PFSK-1 (cell line): ENCODE measurements around the gene GSTM5.

Experiments
- FOXP2 ChIP-seq: optimal IDR thresholded peaks from 2 replicates; pipeline ENCODE3; 2011; ENCODE audit warnings: borderline replicate concordance, control low read depth, inconsistent platforms; ENCODE audit not compliant: insufficient read depth; ENCODE audit errors: extremely low read length, extremely low read depth
- POLR2AphosphoS5 ChIP-seq: IDR thresholded peaks from 2 replicates; pipeline ENCODE4 v1.6.1; 2012; ENCODE audit warnings: low read depth, mild to moderate bottlenecking, control low read depth, low read length, moderate library complexity
- SIN3A ChIP-seq: IDR thresholded peaks from 2 replicates; pipeline ENCODE4 v1.6.1; 2012; ENCODE audit warnings: mild to moderate bottlenecking, low read length, moderate library complexity, borderline replicate concordance; ENCODE audit not compliant: insufficient read depth
- TAF1 ChIP-seq: IDR thresholded peaks from 2 replicates; pipeline ENCODE4 v1.6.1; 2012; ENCODE audit warnings: low read length, control low read depth, borderline replicate concordance; ENCODE audit not compliant: insufficient read depth
- TF ChIP-seq, protein P1 (sequence below), 2 experiments: IDR thresholded peaks; 2 replicates each; pipeline versions ENCODE4 v1.6.1 to v1.8.0; 2011 to 2012; ENCODE audit warnings: low read depth in 2 of 2, low read length in 2 of 2, control low read depth in 1 of 2, inconsistent platforms in 1 of 2, mild to moderate bottlenecking in 1 of 2, moderate library complexity in 1 of 2; ENCODE audit not compliant: insufficient read depth in 1 of 2

GSTM5 gene

DNA sequence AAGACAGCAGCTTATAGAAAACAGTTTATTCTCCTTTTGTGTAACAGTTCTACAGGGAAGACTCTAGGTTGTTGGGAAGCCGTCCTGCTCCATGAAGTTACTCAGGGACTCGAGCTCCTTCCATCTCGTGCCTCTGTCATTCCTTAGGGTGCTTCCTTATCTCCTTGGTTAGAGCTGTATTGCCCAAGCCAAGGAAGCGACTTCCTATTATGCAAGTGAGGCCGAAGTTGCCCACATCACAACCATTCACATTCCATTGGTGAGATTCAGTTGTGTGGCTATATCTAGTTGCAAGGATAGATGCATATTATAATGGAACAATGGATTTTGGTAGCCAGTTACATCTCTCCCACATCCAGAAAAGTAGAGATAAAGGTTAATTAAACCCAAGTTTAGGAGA is 9.0 kb downstream of the GSTM5 start:
- TF ChIP-seq, protein P1, sequence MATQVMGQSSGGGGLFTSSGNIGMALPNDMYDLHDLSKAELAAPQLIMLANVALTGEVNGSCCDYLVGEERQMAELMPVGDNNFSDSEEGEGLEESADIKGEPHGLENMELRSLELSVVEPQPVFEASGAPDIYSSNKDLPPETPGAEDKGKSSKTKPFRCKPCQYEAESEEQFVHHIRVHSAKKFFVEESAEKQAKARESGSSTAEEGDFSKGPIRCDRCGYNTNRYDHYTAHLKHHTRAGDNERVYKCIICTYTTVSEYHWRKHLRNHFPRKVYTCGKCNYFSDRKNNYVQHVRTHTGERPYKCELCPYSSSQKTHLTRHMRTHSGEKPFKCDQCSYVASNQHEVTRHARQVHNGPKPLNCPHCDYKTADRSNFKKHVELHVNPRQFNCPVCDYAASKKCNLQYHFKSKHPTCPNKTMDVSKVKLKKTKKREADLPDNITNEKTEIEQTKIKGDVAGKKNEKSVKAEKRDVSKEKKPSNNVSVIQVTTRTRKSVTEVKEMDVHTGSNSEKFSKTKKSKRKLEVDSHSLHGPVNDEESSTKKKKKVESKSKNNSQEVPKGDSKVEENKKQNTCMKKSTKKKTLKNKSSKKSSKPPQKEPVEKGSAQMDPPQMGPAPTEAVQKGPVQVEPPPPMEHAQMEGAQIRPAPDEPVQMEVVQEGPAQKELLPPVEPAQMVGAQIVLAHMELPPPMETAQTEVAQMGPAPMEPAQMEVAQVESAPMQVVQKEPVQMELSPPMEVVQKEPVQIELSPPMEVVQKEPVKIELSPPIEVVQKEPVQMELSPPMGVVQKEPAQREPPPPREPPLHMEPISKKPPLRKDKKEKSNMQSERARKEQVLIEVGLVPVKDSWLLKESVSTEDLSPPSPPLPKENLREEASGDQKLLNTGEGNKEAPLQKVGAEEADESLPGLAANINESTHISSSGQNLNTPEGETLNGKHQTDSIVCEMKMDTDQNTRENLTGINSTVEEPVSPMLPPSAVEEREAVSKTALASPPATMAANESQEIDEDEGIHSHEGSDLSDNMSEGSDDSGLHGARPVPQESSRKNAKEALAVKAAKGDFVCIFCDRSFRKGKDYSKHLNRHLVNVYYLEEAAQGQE (IDR thresholded peaks at IDR 0.05; ENCODE audit: insufficient read depth in 1 of 2, low read depth in 2 of 2, low read length in 2 of 2), result no peak
- TF ChIP-seq POLR2AphosphoS5, result no peak
- TF ChIP-seq SIN3A, result no peak
- no peak for TF ChIP-seq TAF1
- no peak for TF ChIP-seq FOXP2

DNA sequence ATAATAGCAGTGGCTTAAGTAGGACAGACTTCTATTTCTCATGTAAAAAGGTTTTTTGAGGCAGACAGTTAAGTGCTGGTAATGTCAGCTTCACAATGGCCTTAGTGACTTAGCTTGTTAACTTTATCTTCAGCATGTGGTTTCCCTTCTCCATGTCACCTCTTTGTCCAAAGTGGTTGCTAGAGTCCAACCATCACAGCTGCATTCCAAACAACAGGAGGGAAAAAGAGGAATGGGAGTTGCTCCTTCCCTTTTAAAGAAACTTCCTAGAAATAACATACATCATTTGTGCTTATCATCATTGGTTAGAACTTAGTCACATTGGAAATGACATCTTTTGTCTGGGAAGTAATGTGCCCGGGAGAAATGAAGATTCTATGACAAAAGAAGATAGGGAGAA is 9.9 kb downstream of the GSTM5 start:
- TF ChIP-seq, protein P1 (IDR thresholded peaks at IDR 0.05; ENCODE audit: insufficient read depth in 1 of 2, low read depth in 2 of 2, low read length in 2 of 2), result no peak
- no peak for TF ChIP-seq FOXP2

DNA sequence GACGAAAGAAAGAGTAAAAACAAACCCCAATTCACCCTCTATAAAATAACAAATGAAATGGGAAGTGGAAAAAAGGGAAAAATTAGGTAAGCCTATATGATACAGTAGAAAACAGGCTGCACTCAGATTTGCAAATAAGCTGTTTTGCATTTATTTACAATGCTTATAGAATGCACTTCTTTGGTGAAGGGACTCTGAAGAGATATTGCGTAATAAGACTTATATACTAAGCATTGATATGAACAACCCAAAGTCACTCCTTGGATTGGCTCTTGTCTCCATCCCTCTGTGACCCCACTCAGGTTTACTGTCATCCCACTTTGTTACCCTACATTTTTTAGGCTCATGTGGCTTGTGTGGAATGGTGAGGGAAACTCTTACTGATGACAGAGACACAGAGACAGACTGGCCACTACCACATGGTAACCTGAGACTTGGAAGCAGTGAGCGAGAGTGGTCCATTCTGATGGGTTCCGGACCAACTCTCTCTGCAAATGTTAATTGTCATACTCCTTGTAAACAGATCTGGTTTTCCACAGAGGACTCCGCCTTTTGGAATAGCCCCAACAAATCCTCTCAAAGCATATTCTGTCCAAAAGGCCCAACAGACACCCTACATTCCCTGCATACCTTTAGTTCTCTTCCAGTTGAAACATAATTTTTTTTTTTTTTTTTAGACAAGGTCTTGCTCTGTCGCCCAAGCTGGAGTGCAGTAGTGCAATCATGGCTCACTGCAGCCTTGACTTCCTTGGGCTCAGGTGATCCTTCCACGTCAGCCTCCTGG is 11.0 kb downstream of the GSTM5 start:
- TF ChIP-seq TAF1, result no peak
- TF ChIP-seq SIN3A, result no peak
- TF ChIP-seq, protein P1 (IDR thresholded peaks at IDR 0.05; ENCODE audit: insufficient read depth in 1 of 2, low read depth in 2 of 2, low read length in 2 of 2), result no peak
- no peak for TF ChIP-seq FOXP2
- no peak for TF ChIP-seq POLR2AphosphoS5

DNA sequence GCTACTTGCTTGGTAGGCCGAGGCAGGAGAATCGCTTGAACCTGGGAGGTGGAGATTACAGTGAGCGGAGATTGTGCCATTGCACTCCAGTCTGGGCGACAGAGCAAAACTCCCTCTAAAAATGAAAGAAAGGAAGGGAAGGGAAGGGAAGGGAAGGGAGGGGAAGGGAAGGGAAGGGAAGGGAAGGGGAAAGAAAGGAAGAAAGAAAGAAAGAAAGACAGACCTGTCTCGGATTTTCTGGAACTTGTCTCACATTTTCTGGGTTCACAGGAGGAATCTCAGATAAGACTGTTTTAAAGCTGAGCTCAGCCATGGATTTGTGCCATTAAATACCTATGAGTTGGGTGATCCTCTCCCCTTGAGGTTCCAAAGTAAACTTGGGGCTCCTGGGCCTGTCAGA is 12.9 kb downstream of the GSTM5 start:
- TF ChIP-seq FOXP2 (no peak), POLR2AphosphoS5 (no peak), SIN3A (no peak), TAF1 (no peak)
- TF ChIP-seq, protein P1 (IDR thresholded peaks at IDR 0.05; ENCODE audit: insufficient read depth in 1 of 2, low read depth in 2 of 2, low read length in 2 of 2), result no peak

DNA sequence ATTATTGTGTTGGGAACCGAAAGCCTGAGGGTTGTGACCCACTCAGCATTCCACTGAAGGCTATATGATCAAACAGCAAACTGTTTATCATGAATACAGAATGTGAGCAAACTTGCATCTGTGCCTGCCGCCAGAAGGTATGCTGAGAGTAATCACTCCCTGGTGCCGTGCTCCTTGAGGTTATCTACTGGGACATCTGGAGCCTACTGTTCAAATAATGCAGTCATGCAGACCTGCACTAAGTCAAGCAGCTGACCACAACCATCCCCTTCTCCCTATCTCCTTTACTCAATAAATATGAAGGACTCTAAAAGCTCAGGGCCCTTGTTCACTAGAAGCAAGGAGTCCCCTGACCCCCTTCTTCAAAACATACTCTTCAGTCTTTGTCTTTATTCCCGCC is 13.5 kb downstream of the GSTM5 start:
- TF ChIP-seq SIN3A, result no peak
- TF ChIP-seq, protein P1 (IDR thresholded peaks at IDR 0.05; ENCODE audit: insufficient read depth in 1 of 2, low read depth in 2 of 2, low read length in 2 of 2), result no peak
- no peak for TF ChIP-seq TAF1
- TF ChIP-seq POLR2AphosphoS5, result no peak
- no peak for TF ChIP-seq FOXP2
